ENCODE data around the gene ASH1L. TPM values are rescaled to one million over a fixed set of nuclear protein-coding genes. Genes with fewer than 3 reads are reported as not detected.
"Not testable (repeated sequence)": the region's sequence is repeated elsewhere in the genome, so short reads cannot be mapped to it uniquely, and the experiment has no call there.

Gene ASH1L
- total and polyA plus RNA-seq, 7 experiments from 2014 or later, result 20.1 to 109 (median 87.0) TPM

DNA sequence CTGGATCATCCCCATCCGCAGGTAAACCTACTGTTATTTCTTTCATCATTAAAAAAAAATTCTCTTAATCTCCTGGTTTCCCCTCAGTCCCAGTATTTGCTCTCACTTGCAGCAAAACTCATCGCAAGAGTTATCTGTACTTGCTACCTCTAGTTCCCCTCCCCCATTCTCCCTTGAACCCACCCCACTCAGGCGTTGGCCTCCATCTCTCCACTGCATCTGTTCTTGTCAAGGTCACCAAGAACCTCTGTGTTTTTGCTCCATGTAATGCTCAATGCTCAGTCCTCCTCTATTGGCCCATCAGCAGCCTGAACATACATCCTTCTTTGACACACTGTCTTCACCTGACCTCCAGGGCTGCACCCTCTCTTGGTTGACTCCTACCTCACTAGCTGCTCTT, 265.9 kb downstream of the ASH1L start:
- POLR2A ChIA-PET, result no interaction called here

DNA sequence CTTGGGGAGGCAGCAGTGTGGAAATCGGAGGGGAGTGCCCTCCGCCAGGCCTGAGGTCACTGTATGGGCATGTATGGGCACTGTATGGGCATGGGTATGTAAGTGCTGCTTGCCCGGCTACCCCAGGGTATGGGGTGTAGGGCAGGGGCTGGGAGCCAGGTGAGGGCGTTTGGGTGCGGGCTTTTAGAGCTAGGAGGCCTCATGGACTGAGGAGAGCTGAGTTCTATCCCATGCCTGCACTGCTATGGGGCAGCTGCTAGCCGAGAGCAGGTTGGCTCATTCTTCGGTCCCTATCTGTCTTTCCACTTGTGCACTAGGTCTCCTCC, 266.7 kb downstream of the ASH1L start:
- DNase-seq (no peak), ATAC-seq (no peak)
- intact Hi-C loops (cut with micrococcal nuclease), result no loop called here
- H3K9me3 ChIP-seq (ENCODE audit: control insufficient read depth in 2 of 3, low read length in 3 of 3), result no peaks in the 10 kb centered on the region
- POLR2A ChIA-PET, result no interaction called here
- Mint-ChIP-seq H3K27me3 (peaks cover 31 to 56% (median 39%) of the 10 kb centered on the region in 5 donors), H3K4me1 (peaks cover 3 to 15% (median 4%) of the 10 kb centered on the region in 7 donors), H3K4me3 (peak overlapping the region in 2 of 10 donors; percentile 34 to 38), H3K36me3 (no peaks in the 10 kb centered on the region), H3K9me3 (no peaks in the 10 kb centered on the region), H3K27ac (no peak overlapping the region)
- no peaks in the 10 kb centered on the region for H3K27me3 ChIP-seq (ENCODE audit: control insufficient read depth in 2 of 2, insufficient read depth in 2 of 2, low read length in 2 of 2)
- no peak overlapping the region for H3K4me3 ChIP-seq (ENCODE audit: low read length)
- no peaks in the 10 kb centered on the region for H3K36me3 ChIP-seq (ENCODE audit: control insufficient read depth in 2 of 3, insufficient read depth in 3 of 3, low read length in 3 of 3)
- no peak overlapping the region for H3K27ac ChIP-seq (ENCODE audit: low read depth, low read length)
- no peaks in the 10 kb centered on the region for H3K4me1 ChIP-seq (ENCODE audit: control insufficient read depth in 2 of 2, insufficient read depth in 2 of 2, low read length in 2 of 2)
- CTCF ChIA-PET, result no interaction called here

More for the DNA sequence above, 265.9 kb downstream of the ASH1L start:
- Histone ChIP-seq H3K27ac (ENCODE audit: low read depth, low read length) (no peak overlapping the region), H3K4me3 (ENCODE audit: low read length) (no peak overlapping the region), H3K4me1 (ENCODE audit: control insufficient read depth in 2 of 2, insufficient read depth in 2 of 2, low read length in 2 of 2) (no peaks in the 10 kb centered on the region), H3K27me3 (ENCODE audit: control insufficient read depth in 2 of 2, insufficient read depth in 2 of 2, low read length in 2 of 2) (no peaks in the 10 kb centered on the region), H3K36me3 (ENCODE audit: control insufficient read depth in 2 of 3, insufficient read depth in 3 of 3, low read length in 3 of 3) (no peaks in the 10 kb centered on the region), H3K9me3 (ENCODE audit: control insufficient read depth in 2 of 3, low read length in 3 of 3) (no peaks in the 10 kb centered on the region)
- no peak for ATAC-seq
- no peaks in the 10 kb centered on the region for H3K36me3 Mint-ChIP-seq
- no peaks in the 10 kb centered on the region for H3K9me3 Mint-ChIP-seq
- no peak for DNase-seq
- H3K27ac Mint-ChIP-seq, result no peak overlapping the region
- intact Hi-C loops (cut with micrococcal nuclease), result no loop called here
- H3K4me1 Mint-ChIP-seq, result peaks cover 3 to 15% (median 4%) of the 10 kb centered on the region in 7 donors
- H3K27me3 Mint-ChIP-seq, result peaks cover 31 to 51% (median 39%) of the 10 kb centered on the region in 5 donors
- CTCF ChIA-PET, result no interaction called here
- H3K4me3 Mint-ChIP-seq, result no peak overlapping the region

DNA sequence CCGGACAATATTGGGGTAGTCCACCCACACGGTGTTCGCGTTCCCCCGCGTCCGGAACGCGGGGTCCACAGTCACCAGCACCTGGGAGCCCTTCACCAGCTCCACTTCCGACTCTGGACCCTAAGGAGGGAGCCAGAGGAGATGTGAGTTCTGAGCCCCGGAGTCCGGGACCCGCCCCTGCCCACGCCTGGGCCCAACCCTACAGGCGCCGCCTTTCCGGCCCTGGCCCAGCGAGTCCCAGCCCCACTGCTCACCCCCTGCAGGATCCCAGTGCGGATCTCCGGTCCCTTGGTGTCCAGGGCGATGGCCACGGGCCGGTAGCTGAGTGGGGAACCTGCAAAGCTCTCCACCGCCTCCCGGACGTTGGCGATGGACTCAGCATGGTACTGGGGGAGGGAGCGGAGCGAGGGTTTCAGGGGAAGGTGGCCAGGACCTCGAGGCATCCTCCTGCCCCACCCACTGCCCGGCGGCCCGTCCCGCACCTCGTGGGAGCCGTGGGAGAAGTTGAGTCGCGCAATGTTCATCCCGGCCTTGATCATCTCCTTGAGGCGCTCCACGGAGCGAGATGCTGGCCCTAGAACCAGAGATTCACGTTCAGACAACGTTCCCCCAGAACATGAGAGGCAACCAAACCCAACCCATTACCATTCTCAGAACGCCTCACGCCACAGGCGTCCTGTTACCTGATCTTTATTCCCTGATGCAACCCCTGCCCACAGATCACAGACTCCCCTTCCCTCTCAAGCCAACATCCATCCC, 267.2 kb downstream of the ASH1L start:
- no peaks in the 10 kb centered on the region for H3K36me3 Mint-ChIP-seq
- no peaks in the 10 kb centered on the region for H3K9me3 ChIP-seq (ENCODE audit: control insufficient read depth in 2 of 3, low read length in 3 of 3)
- H3K36me3 ChIP-seq (ENCODE audit: control insufficient read depth in 2 of 3, insufficient read depth in 3 of 3, low read length in 3 of 3), result no peaks in the 10 kb centered on the region
- intact Hi-C loops (cut with micrococcal nuclease), result no loop called here
- H3K27me3 Mint-ChIP-seq, result peaks cover 31 to 56% (median 39%) of the 10 kb centered on the region in 5 donors
- ATAC-seq, result no peak
- POLR2A ChIA-PET, result no interaction called here
- H3K27ac Mint-ChIP-seq, result no peak overlapping the region
- DNase-seq, result no peak
- no peak overlapping the region for H3K27ac ChIP-seq (ENCODE audit: low read depth, low read length)
- H3K4me3 Mint-ChIP-seq, result peak overlapping the region in 2 of 10 donors; percentile 34 to 65
- no peaks in the 10 kb centered on the region for H3K27me3 ChIP-seq (ENCODE audit: control insufficient read depth in 2 of 2, insufficient read depth in 2 of 2, low read length in 2 of 2)
- no peaks in the 10 kb centered on the region for H3K9me3 Mint-ChIP-seq
- peaks cover 3 to 15% (median 4%) of the 10 kb centered on the region in 7 donors for H3K4me1 Mint-ChIP-seq
- no peak overlapping the region for H3K4me3 ChIP-seq (ENCODE audit: low read length)
- CTCF ChIA-PET, result no interaction called here
- no peaks in the 10 kb centered on the region for H3K4me1 ChIP-seq (ENCODE audit: control insufficient read depth in 2 of 2, insufficient read depth in 2 of 2, low read length in 2 of 2)

DNA sequence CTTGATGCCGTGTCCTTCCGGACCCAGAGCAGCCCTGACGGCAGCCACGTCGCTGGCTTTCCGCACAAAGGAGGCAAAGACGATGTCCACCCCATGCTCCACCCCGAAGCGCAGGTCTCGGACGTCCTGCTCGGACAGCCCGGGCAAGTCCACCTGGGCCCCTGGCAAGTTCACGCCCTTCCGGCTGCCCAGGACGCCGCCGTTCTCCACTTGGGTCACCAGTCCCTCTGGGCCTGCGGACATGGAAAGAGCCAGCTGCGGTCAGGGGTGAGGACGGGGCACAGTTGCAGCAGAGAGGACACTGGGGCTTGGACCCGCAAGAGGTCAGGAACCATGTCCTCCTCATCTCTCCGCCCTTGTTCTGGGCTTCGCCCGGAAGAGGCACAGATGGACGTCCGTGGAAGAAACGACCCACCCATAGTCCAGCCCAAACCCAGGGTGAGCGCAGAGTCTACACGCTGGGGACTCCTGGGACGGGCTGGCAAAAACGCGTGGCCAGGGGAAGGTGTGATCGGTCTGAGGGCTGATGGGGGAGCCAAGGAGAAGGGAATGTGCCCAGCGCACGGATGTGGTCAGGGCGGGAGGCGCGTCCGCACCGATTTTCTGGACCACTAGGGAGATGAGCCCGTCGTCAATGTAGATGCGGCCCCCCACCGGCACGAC, 268.0 kb downstream of the ASH1L start:
- Histone ChIP-seq H3K27ac (ENCODE audit: low read depth, low read length) (no peak overlapping the region), H3K4me1 (ENCODE audit: control insufficient read depth in 2 of 2, insufficient read depth in 2 of 2, low read length in 2 of 2) (no peaks in the 10 kb centered on the region), H3K36me3 (ENCODE audit: control insufficient read depth in 2 of 3, insufficient read depth in 3 of 3, low read length in 3 of 3) (no peaks in the 10 kb centered on the region), H3K9me3 (ENCODE audit: control insufficient read depth in 2 of 3, low read length in 3 of 3) (no peaks in the 10 kb centered on the region), H3K27me3 (ENCODE audit: control insufficient read depth in 2 of 2, insufficient read depth in 2 of 2, low read length in 2 of 2) (no peaks in the 10 kb centered on the region), H3K4me3 (ENCODE audit: low read length) (no peak overlapping the region)
- peaks cover 31 to 56% (median 39%) of the 10 kb centered on the region in 5 donors for H3K27me3 Mint-ChIP-seq
- peaks cover 3 to 15% (median 4%) of the 10 kb centered on the region in 7 donors for H3K4me1 Mint-ChIP-seq
- ChIA-PET CTCF (no interaction called here), POLR2A (no interaction called here)
- H3K27ac Mint-ChIP-seq, result no peak overlapping the region
- peak overlapping the region in 1 of 10 donors; percentile 65 for H3K4me3 Mint-ChIP-seq
- no peaks in the 10 kb centered on the region for H3K9me3 Mint-ChIP-seq
- no peaks in the 10 kb centered on the region for H3K36me3 Mint-ChIP-seq
- ATAC-seq (no peak), DNase-seq (no peak)
- intact Hi-C loops (cut with micrococcal nuclease), result no loop called here

DNA sequence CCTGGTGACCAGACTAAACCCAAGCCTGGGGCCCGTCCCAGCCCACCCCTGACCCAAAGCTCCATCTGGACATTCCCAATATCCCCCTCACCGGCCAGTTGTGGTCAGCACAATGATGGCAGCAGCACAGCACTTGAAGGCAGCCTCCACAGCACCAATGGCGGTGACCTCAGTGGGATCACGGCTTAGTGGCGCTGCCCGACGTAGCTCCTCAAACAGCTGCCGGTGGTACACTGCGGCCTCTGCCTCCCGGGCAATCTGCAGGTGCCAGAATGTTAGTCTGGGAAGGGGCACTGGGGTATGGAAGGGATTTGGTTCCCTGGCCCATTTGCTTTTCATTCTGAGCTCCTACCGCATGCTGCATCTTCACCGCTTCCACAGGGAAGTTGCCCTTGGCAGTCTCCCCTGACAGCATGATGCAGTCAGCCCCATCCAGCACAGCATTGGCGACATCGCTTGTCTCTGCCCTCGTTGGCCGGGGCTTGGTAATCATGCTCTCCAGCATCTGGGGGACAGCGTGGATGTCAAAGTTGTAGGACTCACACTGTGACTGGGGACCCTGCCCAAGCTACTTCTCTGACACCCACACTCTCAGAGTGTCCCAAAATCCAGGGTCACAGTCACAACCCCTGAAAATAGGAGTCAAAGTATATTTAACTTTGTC, 269.4 kb downstream of the ASH1L start:
- DNase-seq (no peak), ATAC-seq (no peak)
- Mint-ChIP-seq H3K27me3 (peaks cover 31 to 52% (median 39%) of the 10 kb centered on the region in 5 donors), H3K4me3 (no peak overlapping the region), H3K9me3 (no peaks in the 10 kb centered on the region), H3K27ac (no peak overlapping the region), H3K4me1 (peaks cover 3 to 15% (median 4%) of the 10 kb centered on the region in 7 donors), H3K36me3 (no peaks in the 10 kb centered on the region)
- Histone ChIP-seq H3K27me3 (ENCODE audit: control insufficient read depth in 2 of 2, insufficient read depth in 2 of 2, low read length in 2 of 2) (no peaks in the 10 kb centered on the region), H3K27ac (ENCODE audit: low read depth, low read length) (no peak overlapping the region), H3K4me1 (ENCODE audit: control insufficient read depth in 2 of 2, insufficient read depth in 2 of 2, low read length in 2 of 2) (no peaks in the 10 kb centered on the region), H3K36me3 (ENCODE audit: control insufficient read depth in 2 of 3, insufficient read depth in 3 of 3, low read length in 3 of 3) (no peaks in the 10 kb centered on the region), H3K4me3 (ENCODE audit: low read length) (no peak overlapping the region), H3K9me3 (ENCODE audit: control insufficient read depth in 2 of 3, low read length in 3 of 3) (no peaks in the 10 kb centered on the region)
- ChIA-PET POLR2A (no interaction called here), CTCF (no interaction called here)
- intact Hi-C loops (cut with micrococcal nuclease), result no loop called here

DNA sequence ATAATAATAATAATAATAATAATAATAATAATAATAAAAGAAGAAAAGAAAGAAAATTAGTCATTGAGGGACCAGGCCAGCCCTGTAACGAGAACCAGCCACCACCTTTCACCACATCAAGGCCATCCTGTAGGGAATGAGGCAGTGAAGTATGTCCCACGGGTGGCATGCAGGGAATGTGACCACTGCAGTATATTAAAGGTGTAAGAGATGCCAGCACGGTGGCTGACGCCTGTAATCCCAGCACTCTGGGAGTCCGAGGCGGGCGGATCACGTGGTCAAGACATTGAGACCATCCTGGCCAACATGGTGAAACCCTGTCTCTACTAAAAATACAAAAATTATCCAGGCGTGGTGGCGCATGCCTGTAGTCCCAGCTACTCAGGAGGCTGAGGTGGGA, 271.6 kb downstream of the ASH1L start:
- CTCF ChIA-PET; ATAC-seq; H3K36me3 ChIP-seq (ENCODE audit: control insufficient read depth in 2 of 3, insufficient read depth in 3 of 3, low read length in 3 of 3); H3K4me1 Mint-ChIP-seq; H3K27ac Mint-ChIP-seq; H3K4me1 ChIP-seq (ENCODE audit: control insufficient read depth in 2 of 2, insufficient read depth in 2 of 2, low read length in 2 of 2); POLR2A ChIA-PET; intact Hi-C loops (cut with micrococcal nuclease); H3K9me3 ChIP-seq (ENCODE audit: control insufficient read depth in 2 of 3, low read length in 3 of 3); H3K4me3 Mint-ChIP-seq; H3K27ac ChIP-seq (ENCODE audit: low read depth, low read length); H3K27me3 ChIP-seq (ENCODE audit: control insufficient read depth in 2 of 2, insufficient read depth in 2 of 2, low read length in 2 of 2); H3K9me3 Mint-ChIP-seq; H3K4me3 ChIP-seq (ENCODE audit: low read length); H3K36me3 Mint-ChIP-seq; DNase-seq: not testable (repeated sequence)
- peaks cover 19 to 33% (median 20%) of the 10 kb centered on the region in 5 donors for H3K27me3 Mint-ChIP-seq
